SH-SY5Y (cell line): ENCODE results near the gene CEP85L.

ENCODE experiments used
- GATA2 ChIP-seq: IDR thresholded peaks from 2 replicates; pipeline ENCODE4 v1.6.1; 2011; ENCODE audit warnings: mild to moderate bottlenecking, low read depth, low read length
- GATA3 ChIP-seq: IDR thresholded peaks from 2 replicates; pipeline ENCODE4 v1.6.1; 2011; ENCODE audit warnings: low read depth, mild to moderate bottlenecking, low read length, moderate library complexity

GRCh38 chr6:118594877-118595276 is 56.5 kb downstream of the CEP85L start:
- no peak for TF ChIP-seq GATA3
- no peak for TF ChIP-seq GATA2
